NCI-H748 (cell line): ENCODE data around the gene MYBPC3.

Source experiments
- DNase-seq: peaks from one replicate; lab custom pipeline; 2025; ENCODE audit not compliant: unreplicated experiment; lab: John Stamatoyannopoulos, UW

MYBPC3 gene

GRCh38 chr11:47359162-47359561 is 6.7 kb upstream of the MYBPC3 start:
- DNase-seq, result no peak

GRCh38 chr11:47358731-47359051 is 6.2 kb upstream of the MYBPC3 start:
- DNase-seq, result no peak

- no peak for DNase-seq
Observed at GRCh38 chr11:47357985-47358730, 5.7 kb upstream of the MYBPC3 start.

- no peak for DNase-seq
Observed at GRCh38 chr11:47356998-47357329, 4.5 kb upstream of the MYBPC3 start.

- DNase-seq, result no peak
Observed at GRCh38 chr11:47356129-47356997, 3.9 kb upstream of the MYBPC3 start.

GRCh38 chr11:47355283-47356128 is 3.0 kb upstream of the MYBPC3 start:
- DNase-seq, result peak; percentile 94

- no peak for DNase-seq
Observed at GRCh38 chr11:47354913-47355282, 2.4 kb upstream of the MYBPC3 start.

GRCh38 chr11:47353978-47354774 is 1.7 kb upstream of the MYBPC3 start:
- DNase-seq, result no peak

- DNase-seq, result no peak
Observed at GRCh38 chr11:47351156-47352126, 1.1 kb downstream of the MYBPC3 start.

- DNase-seq, result no peak
Observed at GRCh38 chr11:47350315-47350714, 2.2 kb downstream of the MYBPC3 start.

GRCh38 chr11:47349521-47350095 is 2.9 kb downstream of the MYBPC3 start:
- DNase-seq, result no peak

- DNase-seq, result peak; percentile 36
Observed at GRCh38 chr11:47348859-47349258, 3.6 kb downstream of the MYBPC3 start.

- DNase-seq, result no peak
Observed at GRCh38 chr11:47348131-47348802, 4.2 kb downstream of the MYBPC3 start.

- DNase-seq, result no peak
Observed at GRCh38 chr11:47347137-47347536, 5.4 kb downstream of the MYBPC3 start.

- DNase-seq, result no peak
Observed at GRCh38 chr11:47345890-47346563, 6.5 kb downstream of the MYBPC3 start.

GRCh38 chr11:47342854-47343253 is 9.6 kb downstream of the MYBPC3 start:
- DNase-seq, result no peak

- no peak for DNase-seq
Observed at GRCh38 chr11:47342036-47342803, 10.3 kb downstream of the MYBPC3 start.
